HG02798 (cell line): ENCODE measurements around the gene CIAO2A.

ENCODE experiments used
- ATAC-seq: cut with Tn5 transposase; IDR thresholded peaks from one replicate; pipeline ENCODE4 v1.9.1; 2021; ENCODE audit warnings: mild to moderate bottlenecking; ENCODE audit not compliant: unreplicated experiment, poor library complexity

Gene CIAO2A

DNA sequence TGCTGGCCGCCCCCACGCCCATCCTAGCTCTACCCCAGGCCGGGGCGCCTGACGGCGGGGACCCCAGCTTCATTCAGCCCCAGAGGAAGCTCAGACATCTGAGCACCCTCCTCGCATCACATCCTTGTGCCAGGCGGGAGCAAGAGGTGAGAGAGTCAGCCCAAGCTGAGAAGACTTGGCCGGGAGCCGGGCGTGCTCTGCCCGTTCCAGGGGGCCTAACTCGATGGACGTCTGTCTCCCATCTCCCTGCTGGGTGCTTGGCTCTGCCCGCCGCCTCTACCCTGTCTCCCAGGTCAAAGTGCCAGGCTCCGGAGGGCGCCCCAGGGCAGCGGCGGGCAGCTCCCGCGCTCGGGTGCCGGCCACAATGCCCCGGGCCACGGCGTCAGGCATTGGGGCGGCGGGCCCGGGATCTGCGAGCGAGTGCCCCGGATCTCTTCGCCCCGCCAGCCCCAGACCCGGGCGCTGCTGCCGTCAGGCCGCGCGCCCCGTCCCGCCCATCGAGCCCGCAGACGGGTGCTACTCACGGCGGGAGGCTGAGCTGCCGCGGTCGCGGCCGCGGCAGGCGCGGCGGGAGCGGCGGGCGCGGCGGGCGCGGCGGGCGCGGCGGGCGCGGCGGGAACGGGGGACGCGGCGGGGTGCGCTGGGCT, 47.7 kb downstream of the CIAO2A start:
- ATAC-seq, result peak; percentile 23

DNA sequence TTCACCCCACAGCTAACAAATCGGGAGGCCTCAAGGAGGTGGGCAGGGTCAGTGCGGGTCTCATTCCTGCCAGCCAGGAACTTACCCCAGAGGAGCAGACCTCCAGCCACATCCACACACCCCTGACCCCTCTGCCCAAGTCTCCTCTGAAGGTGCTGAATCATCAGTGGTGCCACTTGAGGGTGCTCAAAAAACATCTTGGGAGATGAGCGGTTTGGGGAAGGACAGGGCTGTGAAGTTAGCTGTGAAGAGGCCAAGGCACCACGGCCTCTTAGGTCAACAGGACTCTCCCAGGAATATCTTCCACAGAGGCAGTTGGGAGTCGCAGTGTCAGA, 48.6 kb downstream of the CIAO2A start:
- no peak for ATAC-seq

DNA sequence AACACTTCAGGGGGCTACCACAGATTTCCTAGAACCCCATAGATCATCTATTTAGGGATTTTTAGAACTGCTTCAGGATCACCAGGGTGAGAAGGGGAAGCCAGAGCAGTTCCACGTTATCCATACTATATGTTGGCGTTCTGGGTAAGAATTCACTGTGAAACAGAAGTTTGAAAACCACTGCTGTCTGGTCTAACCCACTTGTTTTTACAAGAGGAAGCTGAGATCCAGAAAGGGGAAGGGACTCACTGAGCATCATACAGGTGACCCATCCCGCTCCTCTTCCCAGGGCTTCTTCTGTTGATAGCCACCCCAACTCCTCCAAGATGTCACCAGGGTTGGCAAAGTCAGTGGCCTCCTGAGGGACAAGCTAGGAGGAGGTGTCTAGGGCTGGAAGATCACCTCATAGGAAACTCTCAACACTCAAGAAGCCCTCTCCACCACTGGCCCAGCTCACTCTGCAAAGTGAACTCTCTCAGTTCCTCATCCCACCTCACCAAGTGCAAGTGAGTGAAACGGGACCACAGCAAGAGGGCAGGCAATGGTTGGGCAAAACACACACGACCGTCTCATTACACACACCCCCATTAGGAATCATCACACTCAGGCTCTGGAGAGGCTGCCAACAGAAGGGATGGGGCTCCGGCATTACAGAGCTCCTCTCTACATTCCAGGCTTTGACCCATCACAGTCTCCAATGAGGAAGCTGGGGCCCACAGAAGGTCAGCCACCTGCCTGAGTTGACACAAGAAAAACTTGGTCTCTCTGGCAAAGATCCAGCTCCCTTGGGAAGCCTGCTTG, 49.1 kb downstream of the CIAO2A start:
- peak; percentile 56 for ATAC-seq

DNA sequence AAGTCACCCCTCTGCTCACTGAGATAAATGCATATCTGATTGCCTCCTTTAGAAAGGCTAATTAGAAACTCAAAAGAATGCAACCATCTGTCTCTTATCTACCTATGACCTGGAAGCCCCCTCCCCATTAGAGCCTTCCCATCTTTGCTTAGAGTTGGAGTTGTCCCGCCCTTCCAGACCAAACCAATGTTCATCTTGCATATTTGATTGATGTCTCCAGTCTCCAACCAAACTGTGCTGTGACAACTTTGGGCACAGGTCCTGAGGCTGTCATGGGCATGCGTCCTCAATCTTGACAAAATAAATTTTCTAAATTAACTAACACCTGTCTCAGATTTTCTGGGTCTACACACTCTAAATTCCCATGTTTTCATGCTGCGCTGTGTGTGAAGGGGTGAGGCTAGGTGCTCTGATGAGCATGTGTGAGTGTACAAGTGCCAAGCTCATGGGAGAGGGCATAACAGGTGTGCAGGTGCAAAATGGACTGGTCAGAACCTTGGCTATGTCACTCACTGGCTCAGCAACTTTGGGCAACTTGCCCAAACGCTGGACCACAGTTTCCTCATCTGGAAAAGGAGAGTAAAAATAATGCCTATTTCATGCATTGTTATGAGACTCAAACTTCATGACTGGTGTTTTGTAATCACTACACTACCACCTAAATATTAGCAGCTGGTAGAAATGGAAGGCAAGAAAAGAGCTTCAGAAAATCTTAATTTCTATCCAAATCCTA, 54.6 kb downstream of the CIAO2A start:
- ATAC-seq, result no peak

DNA sequence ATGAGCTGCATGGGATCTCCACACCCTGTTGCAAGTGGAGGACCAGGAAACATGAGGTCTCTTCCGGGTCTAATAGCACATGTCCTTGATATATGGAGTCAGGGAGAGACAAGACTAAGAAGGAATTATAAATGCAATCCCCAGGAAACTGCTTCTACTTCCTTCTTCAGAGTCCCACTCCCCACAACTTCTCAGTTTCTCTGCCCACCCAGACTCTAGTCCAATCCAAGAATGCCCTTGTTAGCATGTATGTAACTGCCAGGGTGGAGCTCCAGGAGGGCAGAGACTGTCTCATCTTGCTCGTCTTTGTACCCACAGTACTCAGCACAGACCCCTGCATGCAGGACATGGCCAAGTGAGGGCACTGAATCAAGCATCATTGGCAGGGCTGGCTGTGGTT, 55.7 kb downstream of the CIAO2A start:
- ATAC-seq, result no peak

DNA sequence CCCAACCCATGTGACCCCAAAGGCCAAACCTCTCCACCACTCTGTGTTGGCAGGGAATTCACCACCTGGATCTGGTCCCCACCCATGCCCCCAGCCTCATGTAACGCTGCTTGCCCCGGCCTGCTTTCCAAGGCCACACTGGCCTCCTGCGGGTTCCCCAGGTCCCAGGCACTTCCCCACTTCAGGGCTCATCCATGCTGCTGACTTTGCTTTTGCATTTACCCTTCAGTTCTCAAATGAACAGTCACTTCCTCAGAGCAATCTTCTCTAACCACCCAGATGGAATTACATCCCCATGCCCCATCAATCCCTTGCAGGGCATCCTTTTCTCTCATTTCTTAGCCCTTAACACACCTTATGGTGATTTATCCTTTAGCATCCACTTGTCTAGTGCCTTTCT, 56.5 kb downstream of the CIAO2A start:
- no peak for ATAC-seq

DNA sequence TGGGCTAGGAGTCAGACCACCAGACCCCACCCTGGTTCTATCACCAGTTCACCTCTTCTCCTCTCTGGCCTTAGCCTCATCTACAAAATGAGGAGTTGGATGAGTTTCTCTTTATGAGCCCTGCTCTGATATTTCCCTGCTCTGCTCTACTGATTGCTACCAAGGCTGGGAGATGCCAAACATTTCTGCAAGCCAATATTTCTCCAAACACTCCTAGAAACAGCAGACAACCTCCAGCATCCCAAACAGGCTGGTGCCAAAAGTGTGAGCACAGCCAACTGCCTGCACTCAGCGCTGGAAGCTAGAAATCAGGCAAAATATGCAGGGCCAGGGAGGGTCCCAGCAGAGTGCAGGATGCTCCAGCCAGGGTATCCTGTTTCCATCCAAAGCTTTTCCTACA, 58.1 kb downstream of the CIAO2A start:
- ATAC-seq, result no peak

DNA sequence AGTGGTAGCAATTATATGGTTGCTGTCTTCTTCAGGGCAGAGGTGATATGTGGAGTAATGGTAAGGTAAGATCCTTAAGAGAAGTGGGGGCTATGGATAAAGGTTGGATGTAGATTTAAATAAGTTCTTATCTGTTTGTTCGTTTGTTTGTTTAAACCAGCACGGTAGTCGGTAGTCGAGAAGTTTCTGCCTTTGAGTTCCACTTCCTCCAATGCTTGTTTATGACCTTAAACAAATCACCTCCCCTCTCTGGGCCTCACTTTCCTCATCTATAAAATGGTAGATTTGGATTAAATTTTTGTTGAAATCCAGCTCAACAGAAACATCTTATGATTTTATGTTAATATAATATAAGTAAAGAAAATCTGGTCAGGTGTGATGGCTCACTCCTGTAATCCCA, 59.1 kb downstream of the CIAO2A start:
- ATAC-seq, result no peak

DNA sequence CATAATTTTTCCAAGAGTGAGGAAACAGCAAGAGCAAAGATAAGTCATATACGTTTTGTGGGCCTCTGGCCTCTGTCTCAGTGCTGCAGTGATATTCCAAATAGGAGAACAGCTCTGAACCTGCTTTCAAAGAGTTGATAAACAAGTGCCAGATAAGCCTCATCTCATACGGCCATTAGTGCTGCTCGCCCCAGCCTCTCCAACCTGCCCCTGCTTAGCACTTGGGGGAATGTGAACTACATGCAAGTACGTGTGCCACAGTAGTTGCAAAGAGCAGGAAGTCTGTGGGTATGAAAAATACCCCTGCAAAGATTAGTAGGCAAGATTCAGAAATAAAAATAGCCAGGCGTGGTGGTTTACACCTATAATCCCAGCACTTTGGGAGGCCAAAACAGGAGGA, 61.3 kb downstream of the CIAO2A start:
- no peak for ATAC-seq

DNA sequence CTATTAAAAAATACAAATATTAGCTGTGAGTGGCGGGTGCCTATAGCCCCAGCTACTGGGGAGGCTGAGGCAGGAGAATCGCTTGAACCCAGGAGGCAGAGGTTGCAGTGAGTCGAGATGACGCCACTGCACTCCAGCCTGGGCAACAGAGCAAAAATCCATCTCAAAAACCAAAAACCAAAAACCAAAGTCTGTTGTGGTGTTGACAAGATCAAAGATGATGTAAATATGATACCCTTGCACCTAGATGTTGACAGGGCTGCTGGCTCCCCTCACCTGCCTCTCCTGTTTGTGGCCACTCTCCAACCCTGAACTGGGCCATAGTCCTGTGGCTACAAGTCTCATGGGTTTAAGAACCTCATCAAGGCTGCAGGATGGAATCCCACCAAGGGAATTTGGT, 63.5 kb downstream of the CIAO2A start:
- ATAC-seq, result no peak

DNA sequence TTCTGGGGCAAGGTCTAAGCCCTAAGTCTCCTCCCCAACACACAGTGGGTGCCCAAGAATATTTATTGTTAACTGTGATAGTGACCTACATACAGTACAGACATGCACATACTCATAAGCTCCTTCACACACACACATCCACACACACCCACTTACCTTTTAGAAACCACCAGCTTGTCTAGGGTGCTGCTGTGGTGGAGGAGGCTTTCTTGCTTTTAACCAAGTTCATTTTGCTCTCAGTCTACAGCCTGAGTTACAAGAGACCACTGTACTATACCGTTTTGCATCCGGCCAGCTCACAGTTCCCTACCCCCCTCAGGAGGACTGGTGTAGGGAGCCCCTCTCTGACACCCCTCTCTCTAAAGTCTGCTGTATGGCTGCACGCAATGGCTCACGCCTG, 64.0 kb downstream of the CIAO2A start:
- ATAC-seq, result no peak

DNA sequence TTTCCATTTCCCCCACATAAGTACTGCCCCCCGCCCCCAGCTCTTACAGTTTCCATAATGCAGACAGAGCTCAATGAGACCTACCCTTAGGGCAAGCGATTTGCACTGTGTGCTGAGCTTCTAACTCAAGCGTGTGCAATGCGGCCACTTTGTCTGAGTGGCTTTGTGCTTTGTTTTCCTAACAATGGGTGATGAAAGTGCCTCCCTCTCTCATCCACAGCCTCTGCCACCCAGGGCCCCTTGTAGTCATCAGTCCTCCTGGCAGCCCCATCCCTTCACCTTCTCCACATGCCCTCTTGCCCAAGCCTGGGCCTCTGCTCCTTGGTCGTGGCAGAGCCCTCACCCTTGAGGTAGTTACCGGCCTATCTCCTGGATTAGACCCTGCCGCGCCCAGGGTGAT, 64.5 kb downstream of the CIAO2A start:
- ATAC-seq, result no peak

DNA sequence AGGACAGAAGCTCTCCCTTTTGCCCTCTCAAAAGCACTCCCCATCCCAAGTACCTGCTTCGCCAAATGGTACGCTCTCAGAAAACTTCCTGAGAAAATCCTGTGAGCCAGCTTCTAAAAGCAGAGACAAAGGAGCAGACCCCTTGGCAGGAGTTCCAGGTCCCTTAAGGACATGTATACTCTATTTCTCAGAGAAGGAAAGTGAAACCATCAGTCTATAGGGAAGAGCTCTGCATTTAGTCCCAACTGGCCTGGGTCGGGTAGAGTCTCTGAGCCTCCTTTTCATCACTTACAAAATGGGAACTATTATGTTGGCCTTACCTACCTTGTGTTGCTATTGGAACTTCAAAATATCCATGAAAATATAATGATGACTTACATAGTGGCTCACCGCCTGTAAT, 67.0 kb downstream of the CIAO2A start:
- ATAC-seq, result no peak

DNA sequence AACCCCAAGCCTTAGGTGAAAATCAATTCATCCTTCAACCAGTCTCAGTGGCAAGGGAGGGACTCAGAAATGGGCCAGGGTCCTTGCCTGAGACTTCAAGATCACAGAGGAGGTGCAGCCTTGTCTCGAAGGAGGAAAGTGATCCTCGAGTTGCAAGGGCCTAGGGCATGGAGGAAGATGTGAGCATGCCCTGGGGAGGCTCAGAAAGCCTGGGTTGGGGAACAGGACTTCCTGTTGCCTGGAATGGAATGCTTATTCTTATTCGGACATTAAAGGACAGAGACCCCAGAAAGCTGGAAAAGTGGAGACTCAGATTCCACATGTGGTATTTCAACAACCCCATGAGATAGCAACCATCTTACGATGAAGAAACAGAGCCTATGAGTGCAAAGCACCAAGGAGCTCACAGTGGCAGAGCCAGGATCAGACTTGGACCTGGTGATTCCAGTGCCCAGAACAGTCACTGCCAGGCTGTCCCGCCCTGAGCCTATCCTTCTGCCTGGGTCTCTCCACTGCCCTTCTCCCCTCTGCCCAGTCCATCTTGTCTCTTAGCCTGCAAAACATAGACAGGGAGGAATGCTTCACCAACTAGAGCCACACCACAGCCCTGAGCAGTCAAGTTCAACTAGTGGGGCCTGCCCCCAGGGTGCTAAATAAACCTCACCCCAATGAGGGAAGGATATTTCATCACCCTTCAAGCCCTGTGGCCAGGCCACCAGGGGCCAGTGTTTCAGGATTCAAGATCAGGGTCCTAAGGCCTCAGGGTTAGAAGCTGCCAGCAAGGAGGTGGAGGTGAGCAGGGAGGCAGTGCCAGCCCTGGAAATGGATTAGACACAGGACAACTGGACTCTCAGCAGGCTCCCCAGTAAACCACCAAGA, 69.2 kb downstream of the CIAO2A start:
- no peak for ATAC-seq

DNA sequence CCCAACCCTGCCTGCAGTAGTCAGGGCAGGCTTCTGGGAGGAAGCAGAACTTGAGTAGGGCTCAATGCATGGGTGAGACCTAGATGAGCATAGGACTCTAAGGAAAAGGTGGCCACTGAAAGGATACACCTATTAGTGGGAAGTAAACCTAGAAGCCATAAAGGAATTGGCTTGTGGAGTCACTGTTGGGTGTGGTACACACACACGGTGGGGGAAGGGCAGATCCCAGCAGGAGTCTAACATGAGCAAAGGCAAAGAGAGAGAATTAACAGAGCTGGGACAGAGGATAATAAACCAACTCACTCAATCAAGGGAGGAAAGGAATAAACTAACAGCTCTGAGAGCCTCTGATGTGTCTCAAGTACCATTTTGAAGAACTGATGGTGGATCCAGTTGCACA, 70.4 kb downstream of the CIAO2A start:
- ATAC-seq, result no peak

DNA sequence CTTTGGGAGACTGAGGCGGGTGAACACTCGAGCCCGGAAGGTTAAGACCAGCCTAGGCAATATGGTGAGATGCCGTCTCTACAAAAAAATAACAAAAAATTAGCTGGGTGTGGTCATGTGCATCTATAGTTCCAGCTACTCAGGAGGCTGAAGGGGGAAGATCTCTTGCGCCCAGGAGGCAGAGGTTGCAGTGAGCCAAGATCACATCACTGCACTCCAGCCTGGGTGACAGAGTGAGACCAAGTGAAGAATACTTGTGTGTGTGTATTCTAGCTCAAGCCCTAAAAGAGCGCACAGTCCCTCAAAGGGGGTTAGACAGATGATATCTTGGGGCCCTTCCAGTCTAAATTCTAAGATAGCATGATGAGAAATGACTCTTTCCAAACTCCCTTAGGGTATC, 71.1 kb downstream of the CIAO2A start:
- no peak for ATAC-seq
